Measurements from ENCODE around the gene RTL1. TPM values are rescaled to one million over a fixed set of nuclear protein-coding genes. Genes with fewer than 3 reads are reported as not detected.

RTL1 gene
- total RNA-seq, 4 donors from 2014 or later: not detected

DNA sequence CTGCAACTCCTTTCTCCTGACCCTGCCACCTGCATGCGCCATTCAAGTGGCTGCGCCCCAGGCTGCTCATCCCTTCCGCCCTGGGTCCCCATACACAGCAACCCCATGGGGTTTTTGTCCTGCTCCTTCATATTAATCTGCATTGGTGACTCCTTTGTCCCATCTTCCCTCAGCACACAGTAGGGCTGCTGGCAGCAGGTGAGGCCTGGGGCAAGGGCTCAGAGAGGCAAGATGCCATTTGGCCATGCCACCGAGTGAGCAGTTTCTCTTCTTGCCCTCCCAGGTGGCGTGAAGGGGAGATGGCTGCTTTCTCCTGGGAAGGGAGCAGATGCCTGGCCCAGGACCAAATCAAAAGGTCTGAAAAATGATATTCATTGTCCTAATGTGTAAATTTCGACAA lies 9.1 kb downstream of the RTL1 start:
- H3K4me3 ChIP-seq: no peak overlapping the region
- TF ChIP-seq POLR2AphosphoS5 (IDR thresholded peaks at IDR 0.05) (no peak), POLR2A (IDR thresholded peaks at IDR 0.05; ENCODE audit: low read depth) (no peak), EP300 (IDR thresholded peaks at IDR 0.05) (no peak)
- TF ChIP-seq, protein P1, sequence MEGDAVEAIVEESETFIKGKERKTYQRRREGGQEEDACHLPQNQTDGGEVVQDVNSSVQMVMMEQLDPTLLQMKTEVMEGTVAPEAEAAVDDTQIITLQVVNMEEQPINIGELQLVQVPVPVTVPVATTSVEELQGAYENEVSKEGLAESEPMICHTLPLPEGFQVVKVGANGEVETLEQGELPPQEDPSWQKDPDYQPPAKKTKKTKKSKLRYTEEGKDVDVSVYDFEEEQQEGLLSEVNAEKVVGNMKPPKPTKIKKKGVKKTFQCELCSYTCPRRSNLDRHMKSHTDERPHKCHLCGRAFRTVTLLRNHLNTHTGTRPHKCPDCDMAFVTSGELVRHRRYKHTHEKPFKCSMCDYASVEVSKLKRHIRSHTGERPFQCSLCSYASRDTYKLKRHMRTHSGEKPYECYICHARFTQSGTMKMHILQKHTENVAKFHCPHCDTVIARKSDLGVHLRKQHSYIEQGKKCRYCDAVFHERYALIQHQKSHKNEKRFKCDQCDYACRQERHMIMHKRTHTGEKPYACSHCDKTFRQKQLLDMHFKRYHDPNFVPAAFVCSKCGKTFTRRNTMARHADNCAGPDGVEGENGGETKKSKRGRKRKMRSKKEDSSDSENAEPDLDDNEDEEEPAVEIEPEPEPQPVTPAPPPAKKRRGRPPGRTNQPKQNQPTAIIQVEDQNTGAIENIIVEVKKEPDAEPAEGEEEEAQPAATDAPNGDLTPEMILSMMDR (IDR thresholded peaks at IDR 0.05): no peak
- peaks cover 0 to 61% (median 0%) of the 10 kb centered on the region in 4 donors for H3K27me3 ChIP-seq
- no peak for DNase-seq (ENCODE audit: extremely low spot score)
- intact Hi-C loops (cut with DNase I): no loop called here
- H3K4me1 ChIP-seq: peaks cover 3 to 13% (median 8%) of the 10 kb centered on the region in 4 donors
- H3K36me3 ChIP-seq: no peaks in the 10 kb centered on the region
- no peaks in the 10 kb centered on the region for H3K9me3 ChIP-seq
- H3K27ac ChIP-seq (replicated peaks in 1 of 4): no peak overlapping the region
- 87% methylated on average over 6 of the region's 6 CpGs for WGBS

DNA sequence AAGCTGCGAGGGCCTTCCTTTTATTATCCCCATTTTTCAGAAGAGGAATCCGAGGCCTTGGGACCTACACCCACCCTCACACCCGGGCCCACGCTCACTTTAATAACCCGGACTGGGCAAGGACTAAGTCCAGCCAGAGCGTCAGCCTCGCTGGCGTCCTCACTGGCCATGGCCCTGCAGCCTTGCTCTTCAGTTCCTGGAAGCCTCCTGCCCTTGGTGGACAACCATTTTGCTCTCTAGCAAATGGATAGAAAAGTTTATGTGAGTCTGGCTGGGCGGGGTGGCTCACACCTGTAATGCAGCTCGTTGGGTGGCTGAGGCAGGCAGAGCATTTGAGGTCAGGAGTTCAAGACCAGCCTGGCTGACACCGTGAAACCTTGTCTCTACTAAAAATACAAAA lies 9.8 kb downstream of the RTL1 start:
- DNase-seq (ENCODE audit: extremely low spot score): no peak
- no peak overlapping the region for H3K4me3 ChIP-seq
- H3K9me3 ChIP-seq: no peaks in the 10 kb centered on the region
- TF ChIP-seq EP300 (IDR thresholded peaks at IDR 0.05): no peak
- no peak overlapping the region for H3K27ac ChIP-seq (replicated peaks in 1 of 4)
- no peaks in the 10 kb centered on the region for H3K36me3 ChIP-seq
- WGBS: 96% methylated on average over 11 of the region's 11 CpGs
- peaks cover 0 to 54% (median 0%) of the 10 kb centered on the region in 4 donors for H3K27me3 ChIP-seq
- intact Hi-C loops (cut with DNase I): no loop called here
- peaks cover 0 to 7% (median 2%) of the 10 kb centered on the region in 4 donors for H3K4me1 ChIP-seq

DNA sequence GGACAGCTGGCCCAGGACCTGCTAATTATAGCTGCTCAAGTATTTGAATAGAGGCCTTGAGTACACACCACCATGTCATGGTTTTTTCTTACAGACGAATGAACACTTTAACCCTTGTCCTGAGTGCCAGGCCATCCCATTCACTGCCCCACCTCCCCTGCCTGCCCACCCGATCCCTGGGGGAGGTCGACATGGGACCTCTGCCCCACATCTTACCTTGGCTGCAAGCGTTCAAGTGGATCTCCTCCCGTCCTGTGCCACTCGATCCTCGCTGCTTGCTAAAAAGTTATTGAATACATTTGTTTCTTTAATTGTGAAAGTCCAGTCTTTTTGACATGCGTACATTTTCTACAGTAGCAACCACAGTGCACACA lies 10.3 kb downstream of the RTL1 start:
- H3K4me1 ChIP-seq: peaks cover 0 to 2% (median 0%) of the 10 kb centered on the region in 4 donors
- peaks cover 0 to 49% (median 0%) of the 10 kb centered on the region in 4 donors for H3K27me3 ChIP-seq
- H3K4me3 ChIP-seq: no peak overlapping the region
- H3K36me3 ChIP-seq: no peaks in the 10 kb centered on the region
- WGBS: 89% methylated on average over 8 of the region's 8 CpGs
- intact Hi-C loops (cut with DNase I): no loop called here
- TF ChIP-seq EP300 (IDR thresholded peaks at IDR 0.05): no peak
- no peak for TF ChIP-seq POLR2A (IDR thresholded peaks at IDR 0.05; ENCODE audit: low read depth)
- H3K27ac ChIP-seq (replicated peaks in 1 of 4): no peak overlapping the region
- DNase-seq (ENCODE audit: extremely low spot score): no peak
- H3K9me3 ChIP-seq: no peaks in the 10 kb centered on the region

DNA sequence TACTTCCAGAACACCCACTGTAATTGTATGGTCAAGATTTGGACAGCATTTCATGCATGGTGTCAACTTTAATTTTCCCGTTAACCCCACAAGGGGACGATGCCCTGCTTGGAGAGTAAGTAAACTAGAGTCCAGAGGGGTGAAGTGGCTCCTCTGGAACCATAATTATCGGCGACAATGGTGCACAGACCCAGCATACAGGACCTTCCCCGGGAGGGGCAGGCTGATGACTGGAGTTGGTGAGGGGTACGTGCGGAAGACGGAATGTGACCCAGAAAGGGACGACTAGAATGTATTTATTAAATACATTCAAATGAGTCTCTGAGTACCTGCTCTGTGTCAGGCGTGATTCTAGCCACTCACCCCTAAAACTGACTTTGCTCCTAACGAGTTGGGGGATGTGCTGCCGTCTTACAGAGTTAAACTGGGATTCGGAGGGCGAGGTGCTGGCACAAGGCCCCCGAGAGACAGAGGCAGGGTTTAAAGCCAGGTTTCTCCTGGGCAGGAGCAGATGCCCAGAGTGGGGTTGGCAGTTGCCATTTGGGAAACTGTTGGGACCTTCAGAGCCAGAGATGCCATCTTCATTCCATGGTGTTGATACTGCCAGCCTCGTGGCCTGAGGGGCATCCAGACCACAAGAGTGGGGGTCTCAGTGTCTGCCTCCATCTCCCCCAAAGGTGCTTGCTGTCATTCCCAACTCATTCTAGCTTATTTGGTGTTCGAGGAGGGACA lies 10.9 kb downstream of the RTL1 start:
- no peaks in the 10 kb centered on the region for H3K36me3 ChIP-seq
- peaks cover 0 to 47% (median 0%) of the 10 kb centered on the region in 4 donors for H3K27me3 ChIP-seq
- WGBS: 85% methylated on average over 17 of the region's 17 CpGs
- H3K4me1 ChIP-seq: peaks cover 0 to 3% (median 0%) of the 10 kb centered on the region in 4 donors
- no peak overlapping the region for H3K27ac ChIP-seq (replicated peaks in 1 of 4)
- no peaks in the 10 kb centered on the region for H3K9me3 ChIP-seq
- no peak for DNase-seq (ENCODE audit: extremely low spot score)
- no peak overlapping the region for H3K4me3 ChIP-seq
- intact Hi-C loops (cut with DNase I): no loop called here
- TF ChIP-seq POLR2A (IDR thresholded peaks at IDR 0.05; ENCODE audit: low read depth): no peak

DNA sequence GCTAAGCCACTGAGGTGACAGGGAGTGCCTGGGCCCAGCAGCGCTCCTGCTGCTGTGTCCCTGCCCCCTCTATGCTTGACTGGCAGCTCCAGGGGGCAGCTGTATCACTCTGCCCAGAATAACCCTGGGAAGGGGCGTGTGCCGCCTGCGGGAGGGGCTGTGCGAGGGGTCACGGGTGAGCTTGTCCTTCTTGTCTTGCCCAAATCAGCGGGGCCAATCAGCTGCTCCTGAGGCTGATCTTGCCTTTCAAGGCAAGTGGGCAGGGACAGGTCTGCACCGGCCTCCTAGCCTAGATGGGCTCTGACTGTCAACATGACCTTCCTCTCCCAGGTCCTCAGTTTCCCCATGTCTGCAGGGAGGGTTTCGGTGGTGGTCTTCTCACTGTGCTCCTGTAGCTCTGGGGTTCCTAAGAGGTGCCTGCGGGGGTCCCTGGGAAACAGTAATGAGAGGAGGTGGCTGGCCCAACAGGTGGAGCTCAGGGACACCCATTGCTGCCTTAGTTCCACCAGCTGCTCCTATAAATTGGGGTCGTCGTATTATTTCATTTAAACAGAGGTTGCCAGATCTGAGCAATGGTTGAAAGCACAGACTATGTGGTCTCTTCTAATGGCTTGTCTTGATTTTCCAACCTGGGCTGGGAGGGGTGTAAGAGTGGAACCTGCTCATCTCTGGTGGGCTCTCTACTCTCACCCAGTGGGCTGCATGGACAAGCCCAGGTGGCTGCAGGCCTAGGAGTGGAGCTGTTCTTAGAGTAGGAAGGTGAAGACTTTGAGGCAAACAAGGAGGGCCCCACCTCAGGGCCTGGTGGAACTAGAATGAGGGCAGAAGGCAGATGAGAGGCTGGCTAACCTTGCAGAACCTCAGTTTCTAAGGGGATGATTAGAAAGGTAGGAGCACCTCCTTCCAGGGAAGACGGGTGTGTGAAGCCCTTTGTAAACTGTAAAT lies 11.7 kb downstream of the RTL1 start:
- Histone ChIP-seq H3K9me3 (no peaks in the 10 kb centered on the region), H3K27ac (replicated peaks in 1 of 4) (no peak overlapping the region), H3K36me3 (no peaks in the 10 kb centered on the region), H3K4me1 (peaks cover 0 to 4% (median 2%) of the 10 kb centered on the region in 4 donors), H3K27me3 (peaks cover 0 to 45% (median 0%) of the 10 kb centered on the region in 4 donors), H3K4me3 (no peak overlapping the region)
- intact Hi-C loops (cut with DNase I): no loop called here
- no peak for DNase-seq (ENCODE audit: extremely low spot score)
- 94% methylated on average over 11 of the region's 13 CpGs for WGBS
- TF ChIP-seq, protein P1 (IDR thresholded peaks at IDR 0.05): no peak
- TF ChIP-seq POLR2AphosphoS5 (IDR thresholded peaks at IDR 0.05) (no peak), EP300 (IDR thresholded peaks at IDR 0.05) (no peak), POLR2A (IDR thresholded peaks at IDR 0.05; ENCODE audit: low read depth) (no peak)

DNA sequence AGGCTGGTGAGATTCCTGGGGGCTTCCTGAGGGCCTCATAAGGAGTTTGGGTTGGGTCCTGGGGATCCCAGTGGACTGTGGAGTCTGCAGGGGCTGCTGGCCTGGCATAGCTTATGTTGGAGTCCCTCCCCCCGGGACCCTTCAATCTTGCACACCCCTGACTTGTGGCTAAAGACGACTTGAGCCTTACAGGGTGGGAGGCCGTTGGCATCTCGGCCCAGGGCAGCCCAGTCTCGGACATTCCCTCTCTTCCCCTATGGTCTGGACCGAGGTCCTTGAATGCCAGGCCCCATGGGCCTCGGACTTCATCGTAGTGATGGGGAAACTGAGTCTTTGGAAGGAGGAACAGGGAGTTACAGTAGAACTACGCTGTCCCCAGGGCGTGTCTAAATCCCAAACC lies 12.5 kb downstream of the RTL1 start:
- Histone ChIP-seq H3K4me1 (peaks cover 0 to 4% (median 2%) of the 10 kb centered on the region in 4 donors), H3K4me3 (no peak overlapping the region), H3K27ac (replicated peaks in 1 of 4) (no peak overlapping the region), H3K36me3 (no peaks in the 10 kb centered on the region), H3K27me3 (peaks cover 0 to 37% (median 0%) of the 10 kb centered on the region in 4 donors), H3K9me3 (no peaks in the 10 kb centered on the region)
- WGBS: 89% methylated on average over 9 of the region's 10 CpGs
- intact Hi-C loops (cut with DNase I): no loop called here
- no peak for DNase-seq (ENCODE audit: extremely low spot score)
- TF ChIP-seq, protein P1 (IDR thresholded peaks at IDR 0.05): no peak
- no peak for TF ChIP-seq POLR2AphosphoS5 (IDR thresholded peaks at IDR 0.05)
- TF ChIP-seq POLR2A (IDR thresholded peaks at IDR 0.05; ENCODE audit: low read depth): no peak
- no peak for TF ChIP-seq EP300 (IDR thresholded peaks at IDR 0.05)

Measured in esophagus muscularis mucosa (tissue), 4 donors.